K562 (cell line): ENCODE measurements around the gene KRTCAP2. TPM values are rescaled to one million over a fixed set of nuclear protein-coding genes. Genes with fewer than 3 reads are reported as not detected.

Source experiments
- AFF1 ChIP-seq, 2 experiments: fragments of 450-650 bp; IDR thresholded peaks; 2 replicates each; pipeline ENCODE4 v1.6.1; 2018; ENCODE audit warnings: mild to moderate bottlenecking in 2 of 2, low read depth in 1 of 2; ENCODE audit not compliant: partially characterized antibody in 2 of 2
- ARID1B ChIP-seq: fragments of 450-650 bp; IDR thresholded peaks from 2 replicates; pipeline ENCODE4 v1.6.1; 2016; ENCODE audit warnings: antibody characterized with exemption, mild to moderate bottlenecking, inconsistent platforms
- BCLAF1 ChIP-seq, 2 experiments: fragments of 450-650 bp in 1 of 2; IDR thresholded peaks; 2 replicates each; pipeline ENCODE4 v1.6.1; 2011 to 2017; ENCODE audit warnings: low read depth in 2 of 2, antibody characterized with exemption in 1 of 2, borderline replicate concordance in 1 of 2, low read length in 1 of 2, mild to moderate bottlenecking in 1 of 2, mixed read lengths in 1 of 2; ENCODE audit not compliant: control insufficient read depth in 1 of 2
- C11orf30 ChIP-seq: fragments of 450-650 bp; IDR thresholded peaks from 2 replicates; pipeline ENCODE4 v1.6.1; 2016; ENCODE audit warnings: low read depth, mild to moderate bottlenecking
- CAMTA2 ChIP-seq: fragments of 250-450 bp; sonication (Bioruptor Pico); conservative IDR thresholded peaks from 2 replicates; pipeline ENCODE4 v1.5.1; 2022
- ERF ChIP-seq: fragments of 450-650 bp; formaldehyde crosslinking; IDR thresholded peaks from 2 replicates; pipeline ENCODE4 v1.4.0; 2020; ENCODE audit warnings: mild to moderate bottlenecking, mixed read lengths
- ILK ChIP-seq: fragments of 450-650 bp; IDR thresholded peaks from 2 replicates; pipeline ENCODE4 v1.6.1; 2016; ENCODE audit warnings: missing genetic modification characterization, low read depth, mild to moderate bottlenecking, missing compliant biosample characterization, moderate library complexity, borderline replicate concordance
- NFXL1 ChIP-seq: fragments of 450-650 bp; formaldehyde crosslinking; IDR thresholded peaks from 2 replicates; pipeline ENCODE4 v1.4.0; 2021; ENCODE audit warnings: mild to moderate bottlenecking
- NONO ChIP-seq, 2 experiments: fragments of 200-400 bp in 1 of 2; fragments of 450-650 bp in 1 of 2; formaldehyde crosslinking in 1 of 2; IDR thresholded peaks; 2 replicates each; pipeline ENCODE4 v1.6.1; 2017; ENCODE audit warnings: low read depth in 2 of 2, mild to moderate bottlenecking in 2 of 2, moderate library complexity in 2 of 2, low read length in 1 of 2
- POLR3A ChIP-seq: IDR thresholded peaks from 2 replicates; pipeline ENCODE4 v1.6.1; 2011; ENCODE audit warnings: borderline replicate concordance, mild to moderate bottlenecking, moderate library complexity; ENCODE audit not compliant: insufficient read length, insufficient read depth; ENCODE audit errors: extremely low read depth
- RAD21 ChIP-seq, 2 experiments: fragments of 250-450 bp in 1 of 2; fragments of 450-650 bp in 1 of 2; sonication (Bioruptor Pico) in 1 of 2; formaldehyde crosslinking in 1 of 2; IDR thresholded peaks in 1 of 2; conservative IDR thresholded peaks in 1 of 2; 2 replicates each; pipeline versions ENCODE4 v1.4.0 to v1.8.0; 2020 to 2022; ENCODE audit warnings: mild to moderate bottlenecking in 2 of 2, moderate library complexity in 1 of 2
- STAT6 ChIP-seq: sonication (generic); formaldehyde crosslinking; IDR thresholded peaks from 2 replicates; pipeline ENCODE4 v1.8.1; 2023; ENCODE audit warnings: mild to moderate bottlenecking, missing genetic modification reagents
- ZNF431 ChIP-seq: sonication (generic); formaldehyde crosslinking; IDR thresholded peaks from 2 replicates; pipeline ENCODE4 v1.8.0; 2022; ENCODE audit warnings: mild to moderate bottlenecking, missing genetic modification reagents
- ZNF512 ChIP-seq: IDR thresholded peaks from 2 replicates; pipeline ENCODE4 v1.6.1; 2016; ENCODE audit warnings: missing genetic modification characterization, missing compliant biosample characterization
- polyA plus RNA-seq, 8 experiments: library from polyadenylated mRNA; depleted of rRNA in 4 of 8; stranded (reverse) in 5 of 8; unstranded in 3 of 8; fragments of >200 nt; fragmentation: Nextera tagmentation in 2 of 8; fragmentation: Illumina TruSeq in 1 of 8; extraction: Ambion mirVana in 2 of 8; extraction: Trizol in 1 of 8; gene quantifications; 2 replicates each; pipeline versions ENCODE4 v1.2.1 to v1.2.3, GENCODE V29; 2011 to 2014; ENCODE audit warnings: inconsistent platforms in 1 of 8, missing spikeins in 1 of 8
- total RNA-seq, 7 experiments: library from RNA; depleted of rRNA in 6 of 7; stranded (reverse); fragments of >200 nt in 6 of 7; fragmentation: Illumina TruSeq in 2 of 7; extraction: Trizol in 2 of 7; gene quantifications; 2 replicates each; pipeline versions ENCODE4 v1.2.1 to v1.2.3, GENCODE V29; 2011 to 2021; ENCODE audit warnings: low replicate concordance in 1 of 7

The KRTCAP2 gene
- total and polyA plus RNA-seq, 9 of the 15 experiments (the other 6 are each of a cell fraction or from before 2014, with no cell fraction given) = 126 to 436 (median 244) TPM

DNA sequence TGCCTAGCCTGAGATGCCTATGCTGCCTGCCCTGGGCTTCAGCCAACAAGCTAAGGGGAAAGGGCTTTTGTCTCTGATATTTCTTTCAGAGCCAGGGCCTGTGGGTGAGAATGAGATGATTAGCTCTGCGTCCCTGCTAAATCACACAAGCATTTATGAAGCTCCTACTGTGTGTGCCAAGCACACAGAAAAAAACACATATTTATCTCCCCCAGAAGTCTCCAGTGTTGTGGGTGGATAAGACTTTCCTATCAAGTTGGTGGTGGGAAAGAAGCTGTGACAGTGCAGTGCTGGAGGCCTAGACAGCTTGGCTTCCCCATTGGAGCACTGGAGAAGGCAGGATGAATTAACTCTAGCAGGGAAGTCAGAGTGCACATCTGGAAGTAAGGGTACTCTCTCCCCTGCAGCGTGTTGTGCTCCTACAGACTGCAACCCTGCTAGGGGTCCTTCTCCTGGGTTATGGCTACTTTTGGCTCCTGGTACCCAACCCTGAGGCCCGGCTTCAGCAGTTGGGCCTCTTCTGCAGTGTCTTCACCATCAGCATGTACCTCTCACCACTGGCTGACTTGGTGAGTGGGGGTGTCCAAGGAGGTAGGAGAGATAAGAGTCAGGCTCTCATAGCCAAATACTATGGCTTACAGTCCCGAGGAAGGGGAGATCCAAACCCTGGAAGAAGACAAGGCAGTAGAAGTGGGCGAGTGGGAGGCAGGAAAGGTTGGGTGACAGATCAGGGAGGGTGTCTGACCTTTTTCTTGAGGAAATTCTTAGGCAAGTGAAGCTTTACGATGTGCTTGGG, 35.8 kb downstream of the KRTCAP2 start (continued):
- TF ChIP-seq RAD21 (CRISPR knock-in tag; conservative IDR thresholded peaks at IDR 0.05 in 1 of 2, IDR thresholded peaks at IDR 0.05 in 1 of 2) (no peak), ERF (CRISPR knock-in tag) (no peak), NFXL1 (CRISPR knock-in tag) (no peak), ZNF512 (tag) (no peak), NONO (IDR thresholded peaks at IDR 0.05; ENCODE audit: low read depth in 2 of 2, low read length in 1 of 2) (no peak), POLR3A (no peak), CAMTA2 (no peak), STAT6 (CRISPR knock-in tag) (no peak), ILK (no peak), BCLAF1 (IDR thresholded peaks at IDR 0.05; ENCODE audit: borderline replicate concordance in 1 of 2, control insufficient read depth in 1 of 2, low read depth in 2 of 2, low read length in 1 of 2) (no peak), ARID1B (peak; percentile 88), C11orf30 (no peak), ZNF431 (0 out of 2 replicates have a peak, but pooled peaks have one; percentile 34), AFF1 (IDR thresholded peaks at IDR 0.05; ENCODE audit: low read depth in 1 of 2, partially characterized antibody in 2 of 2) (no peak)
